Fibroblast of the conjunctiva (primary cell): Measurements from ENCODE around the gene CTPS2.

ENCODE experiments used
- DNase-seq: peaks from one replicate; pipeline ENCODE4 v3.0.0-alpha.2; 2010; ENCODE audit warnings: low read depth

CTPS2 gene

DNA sequence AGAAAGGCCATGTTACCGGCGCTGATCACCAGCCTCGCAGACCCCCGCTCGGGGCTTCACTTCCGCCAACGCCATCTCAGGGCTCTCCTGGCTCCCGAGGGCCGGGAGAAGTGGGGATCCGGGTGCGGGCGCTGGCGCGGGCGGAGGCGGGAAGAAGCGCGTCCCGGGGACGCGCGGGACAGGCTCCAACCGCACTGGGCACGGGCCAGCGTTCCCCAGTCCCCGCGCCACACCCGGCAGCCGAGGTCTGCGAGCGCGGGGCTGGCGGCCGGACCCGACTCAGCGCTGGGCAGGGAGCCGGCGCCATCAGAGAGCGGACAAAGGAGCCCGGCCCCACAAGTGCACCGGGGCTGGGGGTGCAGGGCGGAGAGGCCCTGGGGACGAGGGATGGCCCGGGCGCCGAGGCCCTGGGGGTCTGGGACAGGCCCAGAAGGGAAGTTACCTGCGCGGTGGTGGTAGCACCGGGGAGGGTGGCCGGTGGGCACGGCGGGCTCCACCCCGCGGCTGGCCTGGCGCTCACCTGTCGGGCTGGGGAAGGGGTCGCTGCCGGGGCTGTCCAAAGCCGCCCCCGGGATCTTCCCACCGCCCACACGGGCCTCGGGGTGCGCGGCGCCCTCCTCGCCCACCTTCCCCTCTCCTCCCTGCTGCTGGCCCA is 449 bp downstream of the CTPS2 start:
- no peak for DNase-seq

- no peak for DNase-seq
Measured at GRCh38 chrX:16711219-16711811, 1.2 kb downstream of the CTPS2 start.

DNA sequence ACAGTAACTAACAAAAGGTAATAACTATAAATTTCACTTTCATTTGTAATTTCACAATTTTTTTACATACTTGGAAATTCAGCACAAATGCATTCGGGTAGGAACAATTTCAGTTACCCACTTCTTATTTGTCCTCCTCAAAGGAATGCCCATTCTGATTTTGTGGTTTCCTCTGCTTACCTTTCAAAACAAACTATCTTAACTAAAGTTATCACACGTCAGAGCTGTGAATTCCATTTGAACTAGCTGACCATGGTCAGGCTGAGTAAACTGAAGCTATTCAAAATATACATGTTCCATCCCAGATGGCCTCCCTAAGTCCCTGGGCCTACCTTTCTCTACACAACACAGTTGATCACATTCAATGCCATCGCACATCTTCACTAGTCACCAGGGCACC is 4.5 kb downstream of the CTPS2 start:
- DNase-seq: no peak

GRCh38 chrX:16705370-16705769 is 7.1 kb downstream of the CTPS2 start:
- DNase-seq: no peak

DNA sequence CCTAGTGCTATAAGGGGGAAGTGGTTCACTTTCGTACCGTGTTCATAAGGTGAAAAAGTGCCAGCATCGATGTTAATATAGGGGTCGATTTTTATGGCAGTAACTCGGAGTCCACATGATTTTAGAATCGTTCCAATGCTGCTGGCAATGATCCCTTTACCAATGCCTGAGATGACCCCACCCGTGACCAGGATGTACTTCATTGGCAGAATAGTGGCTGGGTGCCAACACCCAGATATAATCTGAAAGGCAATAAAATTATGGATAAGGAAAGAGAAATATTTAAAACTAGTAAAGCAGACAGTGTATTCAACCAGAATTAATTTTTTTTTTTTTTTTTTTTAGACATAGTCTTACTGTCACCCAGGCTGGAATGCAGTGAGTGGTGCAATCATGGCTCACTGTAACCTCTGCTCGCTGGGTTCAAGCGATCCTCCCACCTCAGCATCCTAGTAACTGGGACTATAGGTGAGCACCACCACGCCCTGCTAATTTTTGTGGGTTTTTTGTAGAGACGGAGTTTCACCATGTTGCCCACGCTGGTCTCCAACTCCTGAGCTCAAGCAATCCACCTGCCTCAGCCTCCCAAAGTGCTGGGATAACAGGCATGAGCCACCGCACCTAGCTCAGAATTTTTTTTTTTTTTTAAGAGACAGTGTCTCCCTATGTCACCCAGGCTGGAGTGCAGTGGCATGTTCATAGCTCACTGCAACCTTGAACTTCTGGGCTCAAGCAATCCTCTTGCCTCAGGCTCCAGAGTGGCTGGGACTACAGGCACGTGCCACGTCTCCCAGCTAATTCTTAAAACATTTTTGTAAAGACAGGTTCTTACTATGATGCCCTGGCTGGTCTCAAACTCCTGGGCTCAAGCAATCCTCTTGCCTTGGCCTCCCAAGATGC is 9.5 kb downstream of the CTPS2 start:
- DNase-seq: no peak

- no peak for DNase-seq
Measured at GRCh38 chrX:16700734-16701133, 11.7 kb downstream of the CTPS2 start.

- no peak for DNase-seq
Measured at GRCh38 chrX:16699389-16699788, 13.1 kb downstream of the CTPS2 start.

- no peak for DNase-seq
Measured at GRCh38 chrX:16696956-16697355, 15.5 kb downstream of the CTPS2 start.

DNA sequence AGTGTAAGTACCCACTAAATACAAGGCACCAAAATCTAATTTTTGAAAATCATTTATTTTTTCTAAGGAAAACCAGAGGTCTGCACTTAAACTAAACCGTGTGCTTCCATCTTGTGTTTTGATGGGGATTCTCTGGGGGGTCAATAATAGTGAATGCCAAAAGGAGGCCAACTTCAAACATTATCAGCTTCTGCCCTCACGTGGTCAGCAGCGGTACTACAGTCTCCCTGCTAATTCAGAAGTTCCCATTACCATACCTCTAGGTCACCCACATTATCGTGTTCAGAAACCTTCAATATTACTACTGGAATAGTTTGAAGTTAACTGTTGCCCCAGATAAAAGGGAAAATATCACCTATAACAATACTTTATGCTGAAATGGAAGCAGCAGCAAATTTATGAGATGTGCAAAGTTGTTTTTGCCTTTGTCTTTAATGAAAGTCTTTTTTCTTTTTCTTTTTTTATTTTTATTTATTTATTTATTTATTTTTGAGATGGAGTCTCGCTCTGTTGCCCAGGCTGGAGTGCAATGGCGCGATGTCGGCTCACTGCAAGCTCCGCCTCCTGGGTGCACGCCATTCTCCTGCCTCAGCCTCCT is 17.3 kb downstream of the CTPS2 start:
- DNase-seq: peak; percentile 31

GRCh38 chrX:16687514-16687913 is 25.0 kb downstream of the CTPS2 start:
- DNase-seq: no peak

GRCh38 chrX:16683007-16683664 is 29.3 kb downstream of the CTPS2 start:
- DNase-seq: no peak

GRCh38 chrX:16678689-16679088 is 33.8 kb downstream of the CTPS2 start:
- DNase-seq: no peak

- DNase-seq: peak; percentile 57
Measured at GRCh38 chrX:16671005-16671404, 41.5 kb downstream of the CTPS2 start.

DNA sequence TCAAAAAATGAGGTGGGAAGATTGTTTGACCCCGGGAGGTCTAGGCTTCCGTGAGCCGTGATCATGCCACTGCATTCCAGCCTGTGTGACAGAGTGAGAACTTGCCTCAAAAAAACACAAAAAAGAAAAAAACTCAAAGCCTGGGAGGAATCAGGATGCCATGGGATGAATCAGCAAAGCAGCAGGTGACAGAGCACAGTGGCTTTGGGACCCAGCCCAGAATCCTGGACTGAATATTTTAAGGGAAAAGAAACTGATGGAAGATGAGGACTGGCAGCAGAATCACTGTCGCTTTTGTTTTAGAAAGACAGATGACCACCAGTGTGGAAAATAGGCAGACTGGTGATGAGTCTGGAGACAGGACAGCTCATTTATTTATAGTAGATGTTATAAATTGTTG is 45.9 kb downstream of the CTPS2 start:
- no peak for DNase-seq

GRCh38 chrX:16665089-16665488 is 47.4 kb downstream of the CTPS2 start:
- DNase-seq: peak; percentile 46

DNA sequence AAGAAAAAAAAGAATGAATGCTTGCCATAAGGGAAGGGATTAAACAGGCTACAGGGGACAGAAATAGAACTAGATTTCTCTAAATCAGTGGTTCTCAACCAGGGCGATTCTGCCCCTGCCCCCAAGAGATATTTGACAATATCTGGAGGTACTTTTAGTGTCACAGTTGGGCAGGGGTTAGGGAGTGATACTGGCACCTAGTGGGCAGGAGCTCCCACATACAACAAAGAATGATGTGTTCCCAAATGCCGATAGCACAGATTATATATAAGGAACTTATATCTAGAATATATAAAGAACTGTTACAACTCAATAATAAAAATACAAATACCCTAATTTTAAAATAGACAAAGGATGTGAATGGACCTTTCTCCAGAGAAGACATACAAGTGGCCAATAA is 47.8 kb downstream of the CTPS2 start:
- no peak for DNase-seq

DNA sequence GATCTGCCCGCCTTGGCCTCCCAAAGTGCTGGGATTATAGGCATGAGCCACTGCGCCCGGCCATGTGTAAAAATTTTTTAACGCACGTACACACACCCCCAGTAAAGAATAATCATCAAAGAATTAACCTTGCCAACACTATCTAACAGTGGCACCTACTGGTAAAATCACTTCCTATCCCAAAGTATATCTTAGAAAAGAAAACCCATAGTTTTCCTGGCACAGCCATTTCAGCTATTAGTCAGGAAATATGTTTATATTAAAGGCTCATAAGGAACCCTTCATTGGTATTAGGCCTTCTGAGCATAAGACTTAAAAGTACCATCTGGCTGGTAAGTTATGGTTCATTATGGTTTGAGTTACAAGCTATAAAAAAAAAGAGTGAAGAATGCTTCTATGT is 48.4 kb downstream of the CTPS2 start:
- DNase-seq: no peak

GRCh38 chrX:16662402-16662801 is 50.1 kb downstream of the CTPS2 start:
- DNase-seq: no peak

DNA sequence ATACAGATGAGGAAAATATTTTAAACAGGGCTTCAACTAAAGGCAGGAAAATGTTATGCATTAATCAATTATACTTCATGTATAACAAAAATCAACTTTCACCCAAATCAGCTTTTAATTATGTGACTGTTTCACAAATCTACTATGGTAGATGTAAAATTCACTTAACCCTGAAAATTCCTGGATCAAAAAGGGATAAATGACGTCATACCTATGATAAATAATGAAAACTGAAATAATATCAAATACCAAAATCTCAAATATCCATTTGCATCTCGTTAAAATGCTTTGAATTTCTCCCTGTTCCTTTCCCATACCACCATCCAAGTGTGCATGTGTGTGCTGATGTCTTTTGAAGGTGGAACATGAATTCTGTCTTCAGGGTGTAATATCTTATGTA is 51.0 kb downstream of the CTPS2 start:
- DNase-seq: no peak

GRCh38 chrX:16659321-16659720 is 53.1 kb downstream of the CTPS2 start:
- no peak for DNase-seq

DNA sequence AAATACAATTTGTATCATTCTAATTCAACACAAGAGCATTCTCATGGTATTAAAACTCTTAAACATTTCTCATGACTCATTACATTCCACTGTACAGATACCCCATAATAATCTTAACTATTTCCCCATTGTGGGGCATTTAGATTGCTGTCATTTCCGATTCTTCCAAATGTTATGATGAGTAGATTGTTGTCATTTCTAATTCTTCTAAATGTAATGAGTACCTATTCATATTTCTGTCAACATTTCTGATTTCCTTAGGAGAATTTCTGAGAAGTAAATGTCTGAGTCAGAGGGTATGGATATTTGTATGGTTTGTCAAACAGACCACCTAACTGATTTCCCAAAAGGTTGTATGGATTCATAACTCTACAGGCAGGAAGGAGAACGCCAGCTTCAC is 54.2 kb downstream of the CTPS2 start:
- DNase-seq: no peak

- no peak for DNase-seq
Measured at GRCh38 chrX:16654093-16654492, 58.4 kb downstream of the CTPS2 start.
